Ovary (tissue), 3 donors: Measurements from ENCODE around the gene BCL7C.

ENCODE experiments used
- EP300 ChIP-seq: sonication (generic); formaldehyde crosslinking; IDR thresholded peaks from one replicate; pipeline ENCODE4 v1.6.1; 2017; ENCODE audit warnings: antibody characterized with exemption
- POLR2A ChIP-seq: fragments of 450-650 bp; IDR thresholded peaks from one replicate; pipeline ENCODE4 v1.6.1; 2017; ENCODE audit warnings: antibody characterized with exemption, mild to moderate bottlenecking, moderate library complexity
- TF ChIP-seq, protein P1 (sequence below), 3 donors: fragments of 450-650 bp in 2 of 3; fragments of 200-600 bp in 1 of 3; IDR thresholded peaks; one replicate each; pipeline versions ENCODE4 v1.5.1 to v1.8.0; 2016 to 2022; ENCODE audit warnings: antibody characterized with exemption in 3 of 3, mild to moderate bottlenecking in 1 of 3
- donor health status: DM: no; HTN: no; CAD: no.

DNA sequence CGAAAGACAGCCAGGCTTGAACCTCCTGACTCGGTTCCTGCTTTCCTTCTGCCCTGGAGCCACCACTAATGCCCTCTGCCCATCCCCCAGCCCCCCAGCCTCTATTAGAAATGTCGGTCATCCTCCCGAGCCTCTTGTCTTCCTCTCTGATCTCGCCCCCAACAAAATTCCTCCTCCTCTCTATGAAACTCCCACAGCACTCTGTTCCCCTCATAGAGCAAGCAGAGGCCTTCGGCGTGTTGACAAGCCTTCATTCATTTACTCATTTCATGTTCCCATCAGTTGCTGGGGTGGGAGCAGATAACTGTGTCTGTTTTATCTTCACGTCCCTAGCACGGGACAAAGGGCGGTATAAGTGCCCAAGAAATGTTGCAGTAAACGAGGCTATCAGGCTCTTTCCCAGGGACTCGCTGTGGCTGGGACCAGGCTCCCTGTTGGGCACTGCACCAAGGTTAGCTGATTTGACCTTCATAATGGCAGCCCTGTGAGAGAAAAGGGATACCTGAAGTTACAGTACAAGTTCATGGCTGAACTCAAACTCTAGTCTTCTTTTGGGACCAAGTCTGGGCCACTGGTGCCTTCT lies 37.3 kb upstream of the BCL7C start:
- TF ChIP-seq, protein P1, sequence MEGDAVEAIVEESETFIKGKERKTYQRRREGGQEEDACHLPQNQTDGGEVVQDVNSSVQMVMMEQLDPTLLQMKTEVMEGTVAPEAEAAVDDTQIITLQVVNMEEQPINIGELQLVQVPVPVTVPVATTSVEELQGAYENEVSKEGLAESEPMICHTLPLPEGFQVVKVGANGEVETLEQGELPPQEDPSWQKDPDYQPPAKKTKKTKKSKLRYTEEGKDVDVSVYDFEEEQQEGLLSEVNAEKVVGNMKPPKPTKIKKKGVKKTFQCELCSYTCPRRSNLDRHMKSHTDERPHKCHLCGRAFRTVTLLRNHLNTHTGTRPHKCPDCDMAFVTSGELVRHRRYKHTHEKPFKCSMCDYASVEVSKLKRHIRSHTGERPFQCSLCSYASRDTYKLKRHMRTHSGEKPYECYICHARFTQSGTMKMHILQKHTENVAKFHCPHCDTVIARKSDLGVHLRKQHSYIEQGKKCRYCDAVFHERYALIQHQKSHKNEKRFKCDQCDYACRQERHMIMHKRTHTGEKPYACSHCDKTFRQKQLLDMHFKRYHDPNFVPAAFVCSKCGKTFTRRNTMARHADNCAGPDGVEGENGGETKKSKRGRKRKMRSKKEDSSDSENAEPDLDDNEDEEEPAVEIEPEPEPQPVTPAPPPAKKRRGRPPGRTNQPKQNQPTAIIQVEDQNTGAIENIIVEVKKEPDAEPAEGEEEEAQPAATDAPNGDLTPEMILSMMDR (IDR thresholded peaks at IDR 0.05): no peak
- TF ChIP-seq EP300 (no peak), POLR2A (no peak)
